Tibial artery (tissue), 4 donors: Measurements from ENCODE around the gene TEAD1.

Experiments used
- DNase-seq, 2 donors: peaks; one replicate each; pipeline ENCODE4 v3.0.0-alpha.2; 2019
- H3K27ac ChIP-seq, 2 donors: fragments of 200-600 bp; sonication (generic) in 1 of 2; 1 replicate in 1 of 2; 2 replicates in 1 of 2; pipeline ENCODE4 v1.5.1; 2018 to 2019; ENCODE audit warnings: mild to moderate bottlenecking in 1 of 2
- H3K27me3 ChIP-seq, 2 donors: fragments of 200-600 bp; sonication (generic) in 1 of 2; one replicate each; pipeline versions ENCODE4 v1.5.1 to v1.6.0; 2016 to 2019
- H3K36me3 ChIP-seq, 3 donors: fragments of 200-600 bp; sonication (generic) in 2 of 3; one replicate each; pipeline ENCODE4 v1.5.1; 2016 to 2019; ENCODE audit warnings: mild to moderate bottlenecking in 2 of 3
- H3K4me1 ChIP-seq, 4 donors: fragments of 200-600 bp; sonication (generic) in 2 of 4; 1 replicate in 3 of 4; 2 replicates in 1 of 4; pipeline ENCODE4 v1.5.1; 2016 to 2019
- H3K4me3 ChIP-seq, 2 donors: fragments of 200-600 bp; sonication (generic) in 1 of 2; 1 replicate in 1 of 2; 2 replicates in 1 of 2; pipeline ENCODE4 v1.5.1; 2018 to 2019; ENCODE audit warnings: mild to moderate bottlenecking in 2 of 2
- H3K9me3 ChIP-seq, 3 donors: fragments of 200-600 bp; sonication (generic) in 1 of 3; one replicate each; pipeline ENCODE4 v1.5.1; 2016 to 2019
- intact Hi-C: fragments of 100-400 bp; cut with DNase I; formaldehyde crosslinking; loops from one replicate; pipeline ENCODE4 v1.15.0; 2023; ENCODE audit warnings: low total_unique reads
- TF ChIP-seq, protein P1 (sequence below), 2 experiments: fragments of 200-600 bp in 1 of 2; fragments of 450-650 bp in 1 of 2; IDR thresholded peaks; one replicate each; pipeline ENCODE4 v1.5.1; 2017 to 2019; ENCODE audit warnings: antibody characterized with exemption in 2 of 2, mild to moderate bottlenecking in 1 of 2, moderate library complexity in 1 of 2

Gene TEAD1

DNA sequence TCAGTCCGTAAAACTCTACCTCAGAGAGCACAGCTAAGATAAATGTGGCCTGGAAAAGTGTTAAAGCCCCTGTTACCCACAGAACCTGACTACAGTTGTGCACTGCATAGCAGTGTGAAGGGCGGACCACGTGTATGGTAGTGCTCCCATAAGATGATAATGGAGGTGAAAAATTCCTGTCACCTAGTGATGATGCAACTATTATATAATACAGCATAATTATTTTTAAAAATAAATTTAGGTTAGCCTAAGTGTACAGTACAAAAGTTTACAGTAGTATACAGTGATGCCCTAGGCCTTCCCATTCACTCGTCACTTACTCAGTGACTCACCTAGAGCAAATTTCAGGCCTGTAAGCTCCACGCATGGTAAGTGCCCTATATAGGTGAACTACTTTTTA, 258.3 kb downstream of the TEAD1 start:
- Histone ChIP-seq H3K4me3 (no peak overlapping the region), H3K27me3 (no peaks in the 10 kb centered on the region), H3K4me1 (no peaks in the 10 kb centered on the region), H3K36me3 (peaks cover 7 to 21% (median 17%) of the 10 kb centered on the region in 3 donors), H3K27ac (no peak overlapping the region), H3K9me3 (no peaks in the 10 kb centered on the region)
- intact Hi-C loops, result no loop called here
- TF ChIP-seq, protein P1, sequence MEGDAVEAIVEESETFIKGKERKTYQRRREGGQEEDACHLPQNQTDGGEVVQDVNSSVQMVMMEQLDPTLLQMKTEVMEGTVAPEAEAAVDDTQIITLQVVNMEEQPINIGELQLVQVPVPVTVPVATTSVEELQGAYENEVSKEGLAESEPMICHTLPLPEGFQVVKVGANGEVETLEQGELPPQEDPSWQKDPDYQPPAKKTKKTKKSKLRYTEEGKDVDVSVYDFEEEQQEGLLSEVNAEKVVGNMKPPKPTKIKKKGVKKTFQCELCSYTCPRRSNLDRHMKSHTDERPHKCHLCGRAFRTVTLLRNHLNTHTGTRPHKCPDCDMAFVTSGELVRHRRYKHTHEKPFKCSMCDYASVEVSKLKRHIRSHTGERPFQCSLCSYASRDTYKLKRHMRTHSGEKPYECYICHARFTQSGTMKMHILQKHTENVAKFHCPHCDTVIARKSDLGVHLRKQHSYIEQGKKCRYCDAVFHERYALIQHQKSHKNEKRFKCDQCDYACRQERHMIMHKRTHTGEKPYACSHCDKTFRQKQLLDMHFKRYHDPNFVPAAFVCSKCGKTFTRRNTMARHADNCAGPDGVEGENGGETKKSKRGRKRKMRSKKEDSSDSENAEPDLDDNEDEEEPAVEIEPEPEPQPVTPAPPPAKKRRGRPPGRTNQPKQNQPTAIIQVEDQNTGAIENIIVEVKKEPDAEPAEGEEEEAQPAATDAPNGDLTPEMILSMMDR (IDR thresholded peaks at IDR 0.05), result no peak
- DNase-seq, result no peak

DNA sequence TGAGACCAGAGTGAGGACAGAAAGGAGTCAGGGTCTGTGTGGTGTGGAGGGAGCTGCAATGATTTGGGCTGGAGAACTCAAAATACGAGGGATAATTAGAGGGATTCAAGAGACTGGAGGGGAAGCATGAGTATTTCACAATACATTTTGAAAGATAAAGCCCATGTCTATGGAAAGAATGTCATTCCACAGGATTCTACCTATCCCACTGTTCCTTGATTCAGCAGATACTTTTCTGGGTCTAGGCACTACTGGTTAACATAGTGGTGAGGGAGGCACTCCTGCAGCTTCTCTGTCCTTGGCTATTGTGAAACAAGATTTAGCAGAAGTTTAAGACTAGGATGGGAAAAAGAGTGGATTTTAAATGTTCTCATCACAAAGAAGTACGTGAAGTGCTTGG, 262.0 kb downstream of the TEAD1 start:
- no peaks in the 10 kb centered on the region for H3K27me3 ChIP-seq
- TF ChIP-seq, protein P1 (IDR thresholded peaks at IDR 0.05), result no peak
- intact Hi-C loops, result no loop called here
- no peaks in the 10 kb centered on the region for H3K4me1 ChIP-seq
- H3K36me3 ChIP-seq, result peaks cover 25 to 49% (median 39%) of the 10 kb centered on the region in 3 donors
- H3K4me3 ChIP-seq, result no peak overlapping the region
- H3K9me3 ChIP-seq, result no peaks in the 10 kb centered on the region
- H3K27ac ChIP-seq, result no peak overlapping the region
- DNase-seq, result no peak

DNA sequence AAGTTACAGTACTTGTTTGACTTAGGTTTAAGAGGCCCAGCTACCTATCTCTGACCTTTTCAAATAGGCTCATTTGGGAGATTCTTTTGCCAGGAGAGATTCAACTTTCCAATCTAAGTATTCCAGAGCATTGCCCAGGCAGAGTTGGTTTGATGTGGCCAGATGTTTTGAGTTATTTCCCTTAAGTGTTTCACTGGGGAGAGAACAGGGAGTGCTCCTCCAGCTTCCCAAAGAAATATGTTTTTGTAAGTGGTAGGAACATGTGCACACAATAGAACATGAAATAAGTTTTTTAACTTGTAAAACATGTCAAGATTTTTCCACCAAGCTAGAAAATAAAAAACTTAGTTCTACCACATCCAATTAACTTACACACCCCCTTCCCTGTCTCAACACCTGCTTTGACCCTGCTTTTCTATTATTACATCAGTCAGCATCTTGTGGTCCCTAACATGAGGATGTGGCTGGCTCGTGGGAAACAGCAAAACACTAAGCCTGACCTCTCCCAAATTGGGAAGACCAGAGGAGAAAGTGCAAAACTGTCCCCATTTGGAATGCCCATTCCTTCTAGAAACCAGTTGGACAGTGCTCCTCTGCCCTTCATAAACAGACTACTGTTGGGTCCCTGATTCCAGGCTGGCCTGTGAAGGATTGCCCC, 264.5 kb downstream of the TEAD1 start:
- TF ChIP-seq, protein P1 (IDR thresholded peaks at IDR 0.05), result no peak
- Histone ChIP-seq H3K36me3 (peaks cover 20 to 51% (median 43%) of the 10 kb centered on the region in 3 donors), H3K4me3 (no peak overlapping the region), H3K27ac (no peak overlapping the region), H3K27me3 (no peaks in the 10 kb centered on the region), H3K4me1 (no peaks in the 10 kb centered on the region), H3K9me3 (no peaks in the 10 kb centered on the region)
- no peak for DNase-seq
- intact Hi-C loops, result no loop called here

DNA sequence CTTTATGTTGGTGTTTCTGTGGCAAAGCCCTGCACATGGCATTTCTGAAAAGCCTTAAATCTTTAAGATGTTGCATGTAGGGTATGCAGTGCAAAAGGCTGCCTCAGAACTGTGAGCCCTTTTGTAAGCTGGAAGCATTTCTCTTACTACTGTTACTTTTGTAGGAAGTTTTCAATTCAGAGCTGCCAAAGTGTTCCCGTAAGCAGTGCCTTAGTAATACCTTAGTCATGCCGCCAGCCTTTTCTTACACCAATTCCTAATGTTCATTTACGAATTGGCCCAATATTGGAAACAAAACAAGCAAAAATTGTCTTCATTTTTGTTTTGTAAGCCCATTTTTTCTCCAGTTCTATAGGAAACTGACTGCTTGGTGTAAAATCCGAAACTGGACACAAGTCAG, 267.4 kb downstream of the TEAD1 start:
- Histone ChIP-seq H3K36me3 (peaks cover 20 to 51% (median 43%) of the 10 kb centered on the region in 3 donors), H3K27me3 (no peaks in the 10 kb centered on the region), H3K4me3 (no peak overlapping the region), H3K9me3 (no peaks in the 10 kb centered on the region), H3K4me1 (no peaks in the 10 kb centered on the region), H3K27ac (no peak overlapping the region)
- no peak for DNase-seq
- intact Hi-C loops, result no loop called here
- TF ChIP-seq, protein P1 (IDR thresholded peaks at IDR 0.05), result no peak

DNA sequence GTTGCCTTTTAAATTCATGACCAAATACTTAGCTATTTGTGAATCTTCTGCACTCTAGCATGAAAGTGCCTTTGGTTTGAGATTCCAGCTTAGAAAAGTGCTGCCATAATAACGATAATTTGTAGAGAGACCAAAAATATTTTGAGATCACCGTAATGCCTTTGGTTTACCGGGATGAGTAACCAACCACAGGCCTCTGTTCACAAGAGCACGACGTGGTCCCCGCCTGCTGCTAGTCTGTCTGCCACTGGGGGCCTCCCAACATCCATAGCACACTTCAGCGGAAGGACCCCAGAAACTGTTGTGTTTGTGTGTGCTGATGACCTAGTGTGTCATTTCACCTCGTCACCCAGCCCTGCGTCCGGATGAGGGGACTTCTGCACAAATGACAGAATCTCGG, 267.9 kb downstream of the TEAD1 start:
- no peak overlapping the region for H3K27ac ChIP-seq
- no peak for DNase-seq
- no peak overlapping the region for H3K4me3 ChIP-seq
- TF ChIP-seq, protein P1 (IDR thresholded peaks at IDR 0.05), result no peak
- intact Hi-C loops, result no loop called here
- peaks cover 20 to 48% (median 43%) of the 10 kb centered on the region in 3 donors for H3K36me3 ChIP-seq
- H3K4me1 ChIP-seq, result no peaks in the 10 kb centered on the region
- H3K9me3 ChIP-seq, result no peaks in the 10 kb centered on the region
- no peaks in the 10 kb centered on the region for H3K27me3 ChIP-seq
